Neural progenitor cell (in vitro differentiated cells): Measurements from ENCODE around the gene CMTR1. TPM values are rescaled to one million over a fixed set of nuclear protein-coding genes. Genes with fewer than 3 reads are reported as not detected.

Source experiments
- DNase-seq: peaks from one replicate; pipeline ENCODE4 v3.0.0-alpha.2; 2016; ENCODE audit warnings: low spot score
- H2AFZ ChIP-seq: fragments of 200-600 bp; sonication (generic); replicated peaks from 2 replicates; pipeline ENCODE4 v1.6.1; 2016; ENCODE audit warnings: antibody characterized with exemption
- H3F3A ChIP-seq: fragments of 200-600 bp; sonication (generic); 2 replicates; pipeline ENCODE4 v1.6.1; 2016; ENCODE audit warnings: antibody characterized with exemption, low read depth
- H3K27ac ChIP-seq: fragments of 200-600 bp; sonication (generic); 2 replicates; pipeline ENCODE4 v1.5.1; 2016; ENCODE audit warnings: mild to moderate bottlenecking
- H3K27me3 ChIP-seq: fragments of 200-600 bp; sonication (generic); 2 replicates; pipeline ENCODE4 v1.6.1; 2016; ENCODE audit warnings: mild to moderate bottlenecking, moderate library complexity
- H3K36me3 ChIP-seq: fragments of 200-600 bp; sonication (generic); 2 replicates; pipeline ENCODE4 v1.5.1; 2016
- H3K4me1 ChIP-seq: fragments of 200-600 bp; sonication (generic); 2 replicates; pipeline ENCODE4 v1.6.1; 2016; ENCODE audit warnings: mixed run types
- H3K4me2 ChIP-seq: fragments of 200-600 bp; sonication (generic); 2 replicates; pipeline ENCODE4 v1.6.1; 2016
- H3K4me3 ChIP-seq: fragments of 200-600 bp; sonication (generic); 2 replicates; pipeline ENCODE4 v1.5.1; 2016
- H3K79me2 ChIP-seq: fragments of 200-600 bp; sonication (generic); 2 replicates; pipeline ENCODE4 v1.6.1; 2016; ENCODE audit warnings: low read depth
- H3K9ac ChIP-seq: fragments of 200-600 bp; sonication (generic); 2 replicates; pipeline ENCODE4 v1.6.1; 2016
- H3K9me3 ChIP-seq: fragments of 200-600 bp; sonication (generic); 2 replicates; pipeline ENCODE4 v1.5.1; 2016; ENCODE audit warnings: low read depth
- H4K20me1 ChIP-seq: fragments of 200-600 bp; sonication (generic); 2 replicates; pipeline ENCODE4 v1.6.1; 2016; ENCODE audit warnings: low read depth
- H3K27ac Mint-ChIP-seq: 3 replicates; pipeline ENCODE4 v1.8.0; 2021; ENCODE audit warnings: mixed read lengths
- H3K27me3 Mint-ChIP-seq: 2 replicates; pipeline ENCODE4 v1.8.0; 2022; ENCODE audit warnings: low read depth, mild to moderate bottlenecking, inconsistent platforms, moderate library complexity, mixed read lengths; ENCODE audit not compliant: insufficient read depth
- H3K36me3 Mint-ChIP-seq: 3 replicates; pipeline ENCODE4 v1.8.0; 2021; ENCODE audit warnings: mixed read lengths
- H3K4me1 Mint-ChIP-seq: 3 replicates; pipeline ENCODE4 v1.8.0; 2021; ENCODE audit warnings: mixed read lengths
- H3K4me3 Mint-ChIP-seq: 3 replicates; pipeline ENCODE4 v1.8.0; 2021; ENCODE audit warnings: mild to moderate bottlenecking, moderate library complexity, mixed read lengths
- H3K9me3 Mint-ChIP-seq: 3 replicates; pipeline ENCODE4 v1.8.0; 2020; ENCODE audit warnings: mixed read lengths
- CTCF ChIP-seq: fragments of 200-600 bp; sonication (generic); IDR thresholded peaks from 2 replicates; pipeline ENCODE4 v1.5.1; 2017; ENCODE audit warnings: antibody characterized with exemption, mild to moderate bottlenecking
- EZH2 ChIP-seq: fragments of 200-600 bp; sonication (generic); IDR thresholded peaks from 2 replicates; pipeline ENCODE4 v1.6.1; 2017; ENCODE audit warnings: antibody characterized with exemption, mild to moderate bottlenecking, moderate library complexity
- EZH2phosphoT487 ChIP-seq: fragments of 200-600 bp; sonication (generic); IDR thresholded peaks from 2 replicates; pipeline ENCODE4 v1.6.1; 2017; ENCODE audit warnings: antibody characterized with exemption
- total RNA-seq: library from RNA; depleted of rRNA; stranded (reverse); fragments of >200 nt; gene quantifications from 2 replicates; pipeline ENCODE4 v1.2.3, GENCODE V29; 2015; ENCODE audit warnings: low replicate concordance

CMTR1 gene
- total RNA-seq, 1 donor from 2014 or later, result 35.4 TPM

- Histone ChIP-seq H3K27me3 (no peaks in the 10 kb centered on the region), H3K4me3 (no peak overlapping the region), H3F3A (peaks cover 5% of the 10 kb centered on the region), H3K27ac (no peak overlapping the region), H3K4me1 (peaks cover 42% of the 10 kb centered on the region), H3K9ac (no peak overlapping the region), H3K9me3 (no peaks in the 10 kb centered on the region), H2AFZ (no peak overlapping the region), H3K79me2 (peaks cover 4% of the 10 kb centered on the region), H3K36me3 (no peaks in the 10 kb centered on the region), H3K4me2 (peak overlapping the region; percentile 35), H4K20me1 (peaks cover 30% of the 10 kb centered on the region)
- peaks cover 62% of the 10 kb centered on the region for H3K4me1 Mint-ChIP-seq
- H3K9me3 Mint-ChIP-seq, result no peaks in the 10 kb centered on the region
- DNase-seq, result no peak
- peak overlapping the region; percentile 63 for H3K27ac Mint-ChIP-seq
- H3K36me3 Mint-ChIP-seq, result peaks cover 6% of the 10 kb centered on the region
- TF ChIP-seq EZH2phosphoT487 (no peak), CTCF (no peak), EZH2 (no peak)
- peaks cover 5% of the 10 kb centered on the region for H3K27me3 Mint-ChIP-seq
- H3K4me3 Mint-ChIP-seq, result peak overlapping the region; percentile 18
Observed at GRCh38 chr6:37491830-37492208, 58.8 kb downstream of the CMTR1 start.

GRCh38 chr6:37492236-37492972, 59.4 kb downstream of the CMTR1 start:
- H3K4me3 Mint-ChIP-seq, result peak overlapping the region; percentile 18
- Histone ChIP-seq H3K27ac (no peak overlapping the region), H3K4me1 (peaks cover 42% of the 10 kb centered on the region), H3K9me3 (no peaks in the 10 kb centered on the region), H3K9ac (no peak overlapping the region), H3F3A (peaks cover 5% of the 10 kb centered on the region), H3K4me3 (no peak overlapping the region), H3K27me3 (no peaks in the 10 kb centered on the region), H3K36me3 (no peaks in the 10 kb centered on the region), H3K4me2 (peak overlapping the region; percentile 45), H3K79me2 (peaks cover 4% of the 10 kb centered on the region), H2AFZ (no peak overlapping the region), H4K20me1 (peaks cover 30% of the 10 kb centered on the region)
- peaks cover 6% of the 10 kb centered on the region for H3K36me3 Mint-ChIP-seq
- peaks cover 4% of the 10 kb centered on the region for H3K27me3 Mint-ChIP-seq
- H3K27ac Mint-ChIP-seq, result peak overlapping the region; percentile 86
- no peak for DNase-seq
- TF ChIP-seq EZH2phosphoT487, result no peak
- TF ChIP-seq CTCF, result no peak
- no peak for TF ChIP-seq EZH2
- peaks cover 63% of the 10 kb centered on the region for H3K4me1 Mint-ChIP-seq
- H3K9me3 Mint-ChIP-seq, result no peaks in the 10 kb centered on the region

GRCh38 chr6:37492991-37493660, 60.1 kb downstream of the CMTR1 start:
- Histone ChIP-seq H4K20me1 (peaks cover 30% of the 10 kb centered on the region), H3K79me2 (peaks cover 10% of the 10 kb centered on the region), H3K9me3 (no peaks in the 10 kb centered on the region), H3K4me3 (no peak overlapping the region), H3F3A (peaks cover 5% of the 10 kb centered on the region), H3K36me3 (no peaks in the 10 kb centered on the region), H3K9ac (no peak overlapping the region), H3K27ac (no peak overlapping the region), H3K4me1 (peaks cover 42% of the 10 kb centered on the region), H3K4me2 (peak overlapping the region; percentile 45), H2AFZ (no peak overlapping the region), H3K27me3 (no peaks in the 10 kb centered on the region)
- Mint-ChIP-seq H3K9me3 (no peaks in the 10 kb centered on the region), H3K36me3 (peaks cover 5% of the 10 kb centered on the region), H3K4me3 (no peak overlapping the region), H3K27ac (peak overlapping the region; percentile 46), H3K27me3 (peaks cover 6% of the 10 kb centered on the region), H3K4me1 (peaks cover 61% of the 10 kb centered on the region)
- TF ChIP-seq CTCF, result no peak
- no peak for TF ChIP-seq EZH2phosphoT487
- no peak for TF ChIP-seq EZH2
- no peak for DNase-seq
